ENCODE measurements around the gene FAM156A.
A peak's percentile ranks its signal among the peaks of the same experiment; 100 is the strongest.

Gene FAM156A

DNA sequence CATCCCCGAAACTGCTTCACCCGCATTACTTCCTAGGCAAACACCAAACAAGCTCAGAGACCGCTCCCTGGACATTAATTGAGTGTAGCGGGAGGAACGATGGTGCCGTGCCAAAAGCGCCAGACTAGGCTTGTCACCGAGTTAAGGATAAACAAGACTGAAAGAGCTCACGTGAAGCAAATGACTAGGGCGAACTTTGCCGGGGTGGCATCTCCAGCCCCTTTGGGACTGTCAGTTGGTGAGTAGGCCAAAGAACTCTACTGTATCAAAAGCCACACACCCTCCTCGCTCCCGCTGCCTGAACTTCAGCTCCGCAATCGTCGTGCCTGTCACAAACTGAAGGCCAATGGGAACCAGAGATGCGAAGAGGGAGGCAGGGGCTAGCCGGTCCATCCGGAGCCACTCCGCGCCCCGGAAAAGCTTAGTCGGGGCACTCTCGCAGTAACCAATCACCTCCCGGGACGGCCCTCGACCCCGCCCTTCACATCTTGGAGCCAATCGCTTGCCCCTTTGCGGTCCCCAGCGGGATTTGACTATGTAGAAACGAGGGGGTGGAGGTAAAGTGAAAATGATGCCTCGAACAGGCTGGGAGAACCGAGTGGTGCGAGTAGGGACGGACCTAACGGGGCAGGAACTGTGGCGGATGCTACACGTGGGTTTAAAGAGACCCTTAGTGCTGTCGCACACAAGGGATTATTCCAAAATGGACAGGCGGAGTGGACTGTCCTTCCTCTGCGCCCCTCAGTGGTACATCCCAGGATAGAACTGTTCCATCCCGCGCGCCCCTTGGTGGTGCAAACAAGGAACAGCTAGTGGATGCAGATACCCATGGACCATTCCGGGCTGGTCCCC, 37.0 kb upstream of the FAM156A start:
- peak; percentile 98 for ATAC-seq
- TF ChIP-seq TOX (CRISPR knock-in tag; IDR thresholded peaks at IDR 0.05; ENCODE audit: borderline replicate concordance) (no peak), ZC3H10 (CRISPR knock-in tag; IDR thresholded peaks at IDR 0.05) (no peak), CREB5 (CRISPR knock-in tag; IDR thresholded peaks at IDR 0.05; ENCODE audit: low read depth) (no peak)
- TF ChIP-seq, protein P1, sequence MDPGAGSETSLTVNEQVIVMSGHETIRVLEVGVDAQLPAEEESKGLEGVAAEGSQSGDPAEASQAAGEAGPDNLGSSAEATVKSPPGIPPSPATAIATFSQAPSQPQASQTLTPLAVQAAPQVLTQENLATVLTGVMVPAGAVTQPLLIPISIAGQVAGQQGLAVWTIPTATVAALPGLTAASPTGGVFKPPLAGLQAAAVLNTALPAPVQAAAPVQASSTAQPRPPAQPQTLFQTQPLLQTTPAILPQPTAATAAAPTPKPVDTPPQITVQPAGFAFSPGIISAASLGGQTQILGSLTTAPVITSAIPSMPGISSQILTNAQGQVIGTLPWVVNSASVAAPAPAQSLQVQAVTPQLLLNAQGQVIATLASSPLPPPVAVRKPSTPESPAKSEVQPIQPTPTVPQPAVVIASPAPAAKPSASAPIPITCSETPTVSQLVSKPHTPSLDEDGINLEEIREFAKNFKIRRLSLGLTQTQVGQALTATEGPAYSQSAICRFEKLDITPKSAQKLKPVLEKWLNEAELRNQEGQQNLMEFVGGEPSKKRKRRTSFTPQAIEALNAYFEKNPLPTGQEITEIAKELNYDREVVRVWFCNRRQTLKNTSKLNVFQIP (CRISPR knock-in tag; IDR thresholded peaks at IDR 0.05; ENCODE audit: borderline replicate concordance, low read depth), result peak; percentile 26; the same call in 1 of the 2 replicates
- TF ChIP-seq, protein P2, sequence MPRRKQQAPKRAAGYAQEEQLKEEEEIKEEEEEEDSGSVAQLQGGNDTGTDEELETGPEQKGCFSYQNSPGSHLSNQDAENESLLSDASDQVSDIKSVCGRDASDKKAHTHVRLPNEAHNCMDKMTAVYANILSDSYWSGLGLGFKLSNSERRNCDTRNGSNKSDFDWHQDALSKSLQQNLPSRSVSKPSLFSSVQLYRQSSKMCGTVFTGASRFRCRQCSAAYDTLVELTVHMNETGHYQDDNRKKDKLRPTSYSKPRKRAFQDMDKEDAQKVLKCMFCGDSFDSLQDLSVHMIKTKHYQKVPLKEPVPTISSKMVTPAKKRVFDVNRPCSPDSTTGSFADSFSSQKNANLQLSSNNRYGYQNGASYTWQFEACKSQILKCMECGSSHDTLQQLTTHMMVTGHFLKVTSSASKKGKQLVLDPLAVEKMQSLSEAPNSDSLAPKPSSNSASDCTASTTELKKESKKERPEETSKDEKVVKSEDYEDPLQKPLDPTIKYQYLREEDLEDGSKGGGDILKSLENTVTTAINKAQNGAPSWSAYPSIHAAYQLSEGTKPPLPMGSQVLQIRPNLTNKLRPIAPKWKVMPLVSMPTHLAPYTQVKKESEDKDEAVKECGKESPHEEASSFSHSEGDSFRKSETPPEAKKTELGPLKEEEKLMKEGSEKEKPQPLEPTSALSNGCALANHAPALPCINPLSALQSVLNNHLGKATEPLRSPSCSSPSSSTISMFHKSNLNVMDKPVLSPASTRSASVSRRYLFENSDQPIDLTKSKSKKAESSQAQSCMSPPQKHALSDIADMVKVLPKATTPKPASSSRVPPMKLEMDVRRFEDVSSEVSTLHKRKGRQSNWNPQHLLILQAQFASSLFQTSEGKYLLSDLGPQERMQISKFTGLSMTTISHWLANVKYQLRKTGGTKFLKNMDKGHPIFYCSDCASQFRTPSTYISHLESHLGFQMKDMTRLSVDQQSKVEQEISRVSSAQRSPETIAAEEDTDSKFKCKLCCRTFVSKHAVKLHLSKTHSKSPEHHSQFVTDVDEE (CRISPR knock-in tag; IDR thresholded peaks at IDR 0.05), result no peak

DNA sequence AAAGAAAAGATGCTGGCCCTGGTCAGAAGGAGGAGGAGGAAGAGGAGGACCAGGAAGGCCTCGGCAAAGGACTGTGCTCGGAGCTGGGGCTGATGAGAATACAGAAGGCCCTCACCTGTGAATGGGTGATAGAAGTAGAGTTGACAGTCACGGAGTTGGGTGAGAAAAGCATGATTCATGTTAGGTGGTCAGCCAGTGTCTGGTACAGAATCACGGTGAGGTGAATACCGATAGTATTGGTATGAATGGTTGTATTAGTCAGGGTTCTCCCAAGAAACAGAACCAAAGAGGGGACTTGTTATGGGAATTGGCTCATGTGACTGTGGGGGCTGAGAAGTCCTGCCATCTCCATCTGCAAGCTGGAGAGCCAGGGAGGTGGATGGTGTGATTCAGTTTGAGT, 32.5 kb upstream of the FAM156A start:
- TF ChIP-seq CSDC2 (CRISPR knock-in tag; IDR thresholded peaks at IDR 0.05), result no peak
- TF ChIP-seq, protein P2 (CRISPR knock-in tag; IDR thresholded peaks at IDR 0.05), result no peak
- no peak for TF ChIP-seq ARNTL (CRISPR knock-in tag; IDR thresholded peaks at IDR 0.05; ENCODE audit: borderline replicate concordance, low read depth)
- TF ChIP-seq GLIS3 (CRISPR knock-in tag; IDR thresholded peaks at IDR 0.05), result no peak
- no peak for TF ChIP-seq SNAI2 (CRISPR knock-in tag; IDR thresholded peaks at IDR 0.05)
- TF ChIP-seq TCF4 (CRISPR knock-in tag; IDR thresholded peaks at IDR 0.05; ENCODE audit: borderline replicate concordance), result no peak
- no peak for TF ChIP-seq PATZ1 (CRISPR knock-in tag; IDR thresholded peaks at IDR 0.05; ENCODE audit: borderline replicate concordance)
- no peak for TF ChIP-seq ZNF70 (CRISPR knock-in tag; IDR thresholded peaks at IDR 0.05)
- no peak for TF ChIP-seq CSRNP3 (CRISPR knock-in tag; IDR thresholded peaks at IDR 0.05)
- TF ChIP-seq BACH2 (CRISPR knock-in tag; IDR thresholded peaks at IDR 0.05; ENCODE audit: borderline replicate concordance), result no peak
- no peak for TF ChIP-seq ZNF8 (CRISPR knock-in tag; IDR thresholded peaks at IDR 0.05)
- no peak for TF ChIP-seq ZFP30 (CRISPR knock-in tag; IDR thresholded peaks at IDR 0.05)
- no peak for TF ChIP-seq RARB (CRISPR knock-in tag; IDR thresholded peaks at IDR 0.05)
- TF ChIP-seq TOX (CRISPR knock-in tag; IDR thresholded peaks at IDR 0.05; ENCODE audit: borderline replicate concordance), result no peak
- no peak for TF ChIP-seq ISL1 (CRISPR knock-in tag; IDR thresholded peaks at IDR 0.05)
- no peak for TF ChIP-seq OSR1 (CRISPR knock-in tag; IDR thresholded peaks at IDR 0.05)
- TF ChIP-seq CREB5 (CRISPR knock-in tag; IDR thresholded peaks at IDR 0.05; ENCODE audit: low read depth), result no peak
- TF ChIP-seq ESRRG (CRISPR knock-in tag; IDR thresholded peaks at IDR 0.05), result no peak
- no peak for TF ChIP-seq ZNF565 (CRISPR knock-in tag; conservative IDR thresholded peaks at IDR 0.05; ENCODE audit: low read depth)
- no peak for ATAC-seq

- ATAC-seq, result peak; percentile 95
Measured at GRCh38 chrX:52990011-52990631, 31.8 kb upstream of the FAM156A start.

Measured in SK-N-SH treated with all-trans-retinoic acid at 6 μM for 48 hours (cell line).